ENCODE data around the gene SLC35A5. TPM values are rescaled to one million over a fixed set of nuclear protein-coding genes. Genes with fewer than 3 reads are reported as not detected.
A peak's percentile ranks its signal among the peaks of the same experiment; 100 is the strongest.

The SLC35A5 gene
- total and polyA plus RNA-seq, 8 donors, result 42.6 to 64.2 (median 59.3) TPM

DNA sequence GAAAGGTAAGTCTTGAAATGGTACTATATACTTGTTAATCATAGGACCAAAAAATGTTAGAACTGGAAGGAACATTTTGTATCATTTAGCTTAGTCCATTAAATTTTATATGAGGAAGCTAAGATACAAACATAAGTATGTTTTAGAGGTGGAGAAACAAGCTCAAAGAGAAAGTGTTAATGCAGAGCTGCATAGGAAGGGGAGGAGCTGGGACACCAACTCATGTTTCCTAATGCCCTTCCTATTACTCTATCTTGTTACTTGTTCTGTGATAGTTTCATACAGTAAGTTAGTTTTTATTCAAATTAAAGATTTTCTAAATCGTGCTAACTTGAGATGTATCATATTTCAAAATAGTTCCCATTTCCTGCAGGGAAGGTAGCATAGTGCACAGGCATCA lies 7.4 kb downstream of the SLC35A5 start:
- H3K27me3 ChIP-seq, result no peaks in the 10 kb centered on the region
- ATAC-seq, result no peak
- H3K9me3 ChIP-seq, result no peaks in the 10 kb centered on the region
- intact Hi-C loops (cut with DNase I), result no loop called here
- H3K27ac ChIP-seq, result peak overlapping the region in 1 of 2 donors; percentile 20
- TF ChIP-seq, protein P1, sequence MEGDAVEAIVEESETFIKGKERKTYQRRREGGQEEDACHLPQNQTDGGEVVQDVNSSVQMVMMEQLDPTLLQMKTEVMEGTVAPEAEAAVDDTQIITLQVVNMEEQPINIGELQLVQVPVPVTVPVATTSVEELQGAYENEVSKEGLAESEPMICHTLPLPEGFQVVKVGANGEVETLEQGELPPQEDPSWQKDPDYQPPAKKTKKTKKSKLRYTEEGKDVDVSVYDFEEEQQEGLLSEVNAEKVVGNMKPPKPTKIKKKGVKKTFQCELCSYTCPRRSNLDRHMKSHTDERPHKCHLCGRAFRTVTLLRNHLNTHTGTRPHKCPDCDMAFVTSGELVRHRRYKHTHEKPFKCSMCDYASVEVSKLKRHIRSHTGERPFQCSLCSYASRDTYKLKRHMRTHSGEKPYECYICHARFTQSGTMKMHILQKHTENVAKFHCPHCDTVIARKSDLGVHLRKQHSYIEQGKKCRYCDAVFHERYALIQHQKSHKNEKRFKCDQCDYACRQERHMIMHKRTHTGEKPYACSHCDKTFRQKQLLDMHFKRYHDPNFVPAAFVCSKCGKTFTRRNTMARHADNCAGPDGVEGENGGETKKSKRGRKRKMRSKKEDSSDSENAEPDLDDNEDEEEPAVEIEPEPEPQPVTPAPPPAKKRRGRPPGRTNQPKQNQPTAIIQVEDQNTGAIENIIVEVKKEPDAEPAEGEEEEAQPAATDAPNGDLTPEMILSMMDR (IDR thresholded peaks at IDR 0.05), result no peak
- no peak for DNase-seq
- H3K36me3 ChIP-seq, result peaks cover 0 to 33% of the 10 kb centered on the region in 2 donors
- peaks cover 0 to 27% of the 10 kb centered on the region in 2 donors for H3K4me1 ChIP-seq
- H3K4me3 ChIP-seq, result no peak overlapping the region

DNA sequence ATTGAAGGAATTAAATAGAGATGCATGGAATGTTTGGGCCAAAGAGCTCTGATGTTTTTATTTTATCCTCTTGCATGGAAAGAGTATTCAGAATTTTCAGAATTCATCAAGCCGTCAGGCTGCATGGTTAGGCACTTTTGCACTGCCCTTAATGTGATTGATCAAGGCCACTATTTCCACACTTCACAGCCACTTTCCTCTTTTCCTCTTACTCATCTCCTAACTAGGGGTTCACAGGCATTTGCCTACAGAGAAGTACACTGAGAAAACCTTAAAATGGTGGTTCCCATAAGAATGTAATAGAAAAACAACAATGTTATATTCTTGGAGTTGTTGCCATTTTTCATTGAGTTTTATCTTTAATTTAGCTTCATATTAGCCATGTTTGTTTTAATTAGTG lies 10.9 kb downstream of the SLC35A5 start:
- Histone ChIP-seq H3K9me3 (no peaks in the 10 kb centered on the region), H3K27me3 (no peaks in the 10 kb centered on the region), H3K27ac (peak overlapping the region in 1 of 2 donors; percentile 60), H3K4me3 (no peak overlapping the region), H3K4me1 (peaks cover 0 to 20% of the 10 kb centered on the region in 2 donors), H3K36me3 (peaks cover 0 to 42% of the 10 kb centered on the region in 2 donors)
- ATAC-seq (no peak), DNase-seq (no peak)
- intact Hi-C loops (cut with DNase I), result no loop called here
- TF ChIP-seq, protein P1 (IDR thresholded peaks at IDR 0.05), result no peak

DNA sequence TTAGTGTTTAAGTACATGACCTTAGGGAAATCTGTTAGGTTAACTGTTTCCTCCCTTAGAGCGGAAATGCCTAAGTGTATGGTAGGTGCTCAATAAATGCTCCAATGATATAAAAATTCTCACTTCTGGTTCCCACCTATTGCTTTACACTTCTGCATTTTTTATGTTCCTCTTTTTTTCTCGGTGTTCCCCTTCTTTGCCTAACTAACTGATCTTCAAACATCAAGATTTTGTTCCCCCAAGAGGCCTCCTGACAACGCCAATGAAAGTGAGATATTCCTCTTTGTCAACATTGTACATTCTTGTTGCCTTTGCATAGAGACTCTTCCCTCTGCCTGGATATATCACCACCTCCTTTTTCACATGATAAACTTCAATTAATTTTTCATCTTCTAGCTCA lies 17.4 kb downstream of the SLC35A5 start:
- DNase-seq (no peak), ATAC-seq (no peak)
- H3K36me3 ChIP-seq, result peaks cover 0 to 41% of the 10 kb centered on the region in 2 donors
- H3K4me3 ChIP-seq, result no peak overlapping the region
- no peaks in the 10 kb centered on the region for H3K9me3 ChIP-seq
- H3K4me1 ChIP-seq, result peaks cover 0 to 12% of the 10 kb centered on the region in 2 donors
- intact Hi-C loops (cut with DNase I), result no loop called here
- peak overlapping the region in 1 of 2 donors; percentile 59 for H3K27ac ChIP-seq
- H3K27me3 ChIP-seq, result no peaks in the 10 kb centered on the region
- TF ChIP-seq, protein P1 (IDR thresholded peaks at IDR 0.05), result no peak

DNA sequence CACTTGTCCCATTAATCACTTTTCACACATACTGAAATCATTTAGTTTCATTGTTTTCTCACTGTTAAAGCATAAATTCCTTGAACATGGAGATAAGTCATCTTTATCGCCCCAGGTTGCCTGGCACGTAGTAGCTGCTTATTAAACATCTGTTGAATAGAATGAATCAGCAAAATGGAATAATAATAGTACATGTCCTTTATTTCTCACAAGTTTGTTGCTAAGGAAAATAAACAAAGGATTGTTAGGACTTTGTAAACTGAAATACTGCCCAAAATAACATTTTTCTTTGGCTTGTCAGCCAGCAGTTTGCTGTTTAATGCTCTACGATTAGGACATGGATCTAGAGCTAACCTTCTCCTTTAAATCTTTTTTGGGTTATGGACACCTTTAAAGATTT lies 17.9 kb downstream of the SLC35A5 start:
- peaks cover 0 to 41% of the 10 kb centered on the region in 2 donors for H3K36me3 ChIP-seq
- H3K4me1 ChIP-seq, result peaks cover 0 to 12% of the 10 kb centered on the region in 2 donors
- no peak overlapping the region for H3K4me3 ChIP-seq
- TF ChIP-seq, protein P1 (IDR thresholded peaks at IDR 0.05), result no peak
- no peaks in the 10 kb centered on the region for H3K9me3 ChIP-seq
- DNase-seq, result no peak
- intact Hi-C loops (cut with DNase I), result no loop called here
- H3K27ac ChIP-seq, result peak overlapping the region in 1 of 2 donors; percentile 59
- H3K27me3 ChIP-seq, result no peaks in the 10 kb centered on the region
- no peak for ATAC-seq

DNA sequence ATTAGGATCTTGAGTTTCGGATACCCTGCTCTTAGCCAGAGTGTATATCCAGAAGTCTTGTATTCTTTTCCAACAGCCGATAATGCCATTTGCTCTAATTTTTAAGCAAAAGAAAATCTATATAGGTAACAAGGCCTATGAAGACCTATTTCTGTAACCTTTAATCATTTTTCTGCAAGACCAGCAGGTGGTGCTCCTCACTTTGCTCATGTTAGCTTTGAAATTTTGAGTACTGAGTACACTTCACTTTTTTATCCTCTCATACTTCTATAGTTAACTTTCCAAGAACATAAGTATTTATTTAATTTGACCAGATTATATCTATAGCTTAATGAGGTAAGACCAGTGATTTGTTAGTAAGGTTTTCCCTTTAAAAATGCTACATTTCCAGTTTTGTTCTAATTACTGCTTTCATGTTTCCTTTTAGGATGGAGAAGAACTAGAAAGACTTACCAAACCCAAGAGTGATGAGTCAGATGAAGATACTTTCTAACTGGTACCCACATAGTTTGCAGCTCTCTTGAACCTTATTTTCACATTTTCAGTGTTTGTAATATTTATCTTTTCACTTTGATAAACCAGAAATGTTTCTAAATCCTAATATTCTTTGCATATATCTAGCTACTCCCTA lies 20.5 kb downstream of the SLC35A5 start:
- no peaks in the 10 kb centered on the region for H3K9me3 ChIP-seq
- peaks cover 0 to 54% of the 10 kb centered on the region in 2 donors for H3K36me3 ChIP-seq
- H3K27me3 ChIP-seq, result no peaks in the 10 kb centered on the region
- H3K27ac ChIP-seq, result no peak overlapping the region
- H3K4me1 ChIP-seq, result peaks cover 0 to 12% of the 10 kb centered on the region in 2 donors
- no peak overlapping the region for H3K4me3 ChIP-seq
- DNase-seq (peak in 2 of 4 donors; percentile 33 to 65), ATAC-seq (peak; percentile 85)
- intact Hi-C loops (cut with DNase I), result no loop called here
- TF ChIP-seq, protein P1 (IDR thresholded peaks at IDR 0.05), result peak; percentile 21 to 43

Measured in left lung (tissue), 10 donors.